DOHH2 (cell line): ENCODE measurements around the gene KYAT1.

Experiments used
- EZH2phosphoT487 ChIP-seq: fragments of 200-600 bp; sonication (generic); IDR thresholded peaks from 2 replicates; pipeline ENCODE4 v1.6.1; 2017; ENCODE audit warnings: borderline replicate concordance, mild to moderate bottlenecking, antibody characterized with exemption, low read length, moderate library complexity, mixed read lengths
- TF ChIP-seq, protein P1 (sequence below): fragments of 200-600 bp; sonication (generic); IDR thresholded peaks from one replicate; pipeline ENCODE4 v1.5.1; 2014; ENCODE audit warnings: antibody characterized with exemption, mild to moderate bottlenecking, low read depth, low read length; ENCODE audit not compliant: poor library complexity, severe bottlenecking

DNA sequence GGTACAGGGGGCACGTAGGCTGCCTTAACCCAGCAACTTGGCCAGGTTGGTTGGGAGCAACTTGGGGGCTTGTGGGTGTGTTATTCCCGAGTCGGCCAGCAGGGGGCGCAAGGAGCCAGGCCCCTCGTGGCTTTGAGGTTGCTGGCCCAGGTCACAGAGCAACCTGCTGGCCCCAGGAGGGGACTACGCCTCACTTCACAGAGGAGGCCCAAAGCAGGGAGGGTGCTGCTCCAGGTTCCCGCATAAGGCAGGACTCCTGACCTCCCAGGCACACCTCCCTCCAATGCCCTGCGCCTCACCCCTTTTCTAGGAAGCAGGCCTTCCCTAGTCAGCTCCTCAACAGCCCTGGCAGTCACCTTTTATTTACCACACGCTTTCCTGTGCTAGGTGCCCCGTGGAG, 18.1 kb downstream of the KYAT1 start:
- TF ChIP-seq, protein P1, sequence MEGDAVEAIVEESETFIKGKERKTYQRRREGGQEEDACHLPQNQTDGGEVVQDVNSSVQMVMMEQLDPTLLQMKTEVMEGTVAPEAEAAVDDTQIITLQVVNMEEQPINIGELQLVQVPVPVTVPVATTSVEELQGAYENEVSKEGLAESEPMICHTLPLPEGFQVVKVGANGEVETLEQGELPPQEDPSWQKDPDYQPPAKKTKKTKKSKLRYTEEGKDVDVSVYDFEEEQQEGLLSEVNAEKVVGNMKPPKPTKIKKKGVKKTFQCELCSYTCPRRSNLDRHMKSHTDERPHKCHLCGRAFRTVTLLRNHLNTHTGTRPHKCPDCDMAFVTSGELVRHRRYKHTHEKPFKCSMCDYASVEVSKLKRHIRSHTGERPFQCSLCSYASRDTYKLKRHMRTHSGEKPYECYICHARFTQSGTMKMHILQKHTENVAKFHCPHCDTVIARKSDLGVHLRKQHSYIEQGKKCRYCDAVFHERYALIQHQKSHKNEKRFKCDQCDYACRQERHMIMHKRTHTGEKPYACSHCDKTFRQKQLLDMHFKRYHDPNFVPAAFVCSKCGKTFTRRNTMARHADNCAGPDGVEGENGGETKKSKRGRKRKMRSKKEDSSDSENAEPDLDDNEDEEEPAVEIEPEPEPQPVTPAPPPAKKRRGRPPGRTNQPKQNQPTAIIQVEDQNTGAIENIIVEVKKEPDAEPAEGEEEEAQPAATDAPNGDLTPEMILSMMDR = peak; percentile 88
- no peak for TF ChIP-seq EZH2phosphoT487
